Stimulated activated CD8-positive, alpha-beta memory T cell treated with anti-CD3 and anti-CD28 coated beads, Interleukin-12 subunit alpha, Interleukin-12 subunit beta, amount 100 ng/mL, for 24 hours (primary cell): ENCODE data around the gene HPCAL1.

Experiments
- DNase-seq: peaks from one replicate; pipeline ENCODE4 v3.0.0-alpha.2; 2020; ENCODE audit errors: extremely low read depth

HPCAL1 gene

DNA sequence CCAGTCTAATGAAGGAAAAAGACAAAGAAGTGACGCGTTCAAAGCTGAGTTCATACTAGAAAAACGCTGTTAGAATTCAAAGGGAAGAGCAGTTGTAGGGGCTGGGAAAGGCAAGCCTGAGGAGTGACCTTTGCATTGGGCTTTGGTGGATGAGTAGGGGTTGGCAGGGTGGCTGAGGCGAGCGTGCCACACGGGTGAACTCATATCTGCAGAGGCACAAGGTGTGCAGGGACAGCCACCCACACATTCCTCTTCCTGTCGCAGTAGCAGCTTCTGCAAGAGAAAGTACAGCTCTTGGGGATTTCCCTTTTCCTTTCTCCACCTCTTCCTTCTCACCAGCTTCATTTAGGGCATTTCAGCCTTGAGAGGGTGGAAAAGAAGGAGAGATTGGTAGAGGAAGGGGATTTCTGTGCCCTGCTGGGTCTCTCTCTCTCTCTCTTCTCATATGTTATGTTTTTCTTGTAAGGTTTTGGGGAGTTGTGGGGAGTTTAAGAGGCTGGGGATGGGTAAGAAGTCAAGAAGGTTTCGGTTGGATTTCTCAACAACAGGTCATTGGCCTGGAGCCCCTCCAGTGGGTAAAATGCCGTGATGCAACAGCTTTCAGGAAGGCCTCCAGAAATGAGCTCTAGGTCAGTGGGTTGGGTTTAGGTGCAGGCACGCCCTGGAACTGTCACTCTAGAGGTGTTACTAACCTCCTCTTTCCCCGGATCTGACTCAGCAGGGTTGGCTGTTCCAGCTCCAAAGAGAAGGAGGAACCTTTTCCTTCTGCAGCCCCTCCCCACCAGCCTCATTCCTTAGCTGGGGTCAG lies 105.3 kb downstream of the HPCAL1 start:
- DNase-seq = peak; percentile 36

DNA sequence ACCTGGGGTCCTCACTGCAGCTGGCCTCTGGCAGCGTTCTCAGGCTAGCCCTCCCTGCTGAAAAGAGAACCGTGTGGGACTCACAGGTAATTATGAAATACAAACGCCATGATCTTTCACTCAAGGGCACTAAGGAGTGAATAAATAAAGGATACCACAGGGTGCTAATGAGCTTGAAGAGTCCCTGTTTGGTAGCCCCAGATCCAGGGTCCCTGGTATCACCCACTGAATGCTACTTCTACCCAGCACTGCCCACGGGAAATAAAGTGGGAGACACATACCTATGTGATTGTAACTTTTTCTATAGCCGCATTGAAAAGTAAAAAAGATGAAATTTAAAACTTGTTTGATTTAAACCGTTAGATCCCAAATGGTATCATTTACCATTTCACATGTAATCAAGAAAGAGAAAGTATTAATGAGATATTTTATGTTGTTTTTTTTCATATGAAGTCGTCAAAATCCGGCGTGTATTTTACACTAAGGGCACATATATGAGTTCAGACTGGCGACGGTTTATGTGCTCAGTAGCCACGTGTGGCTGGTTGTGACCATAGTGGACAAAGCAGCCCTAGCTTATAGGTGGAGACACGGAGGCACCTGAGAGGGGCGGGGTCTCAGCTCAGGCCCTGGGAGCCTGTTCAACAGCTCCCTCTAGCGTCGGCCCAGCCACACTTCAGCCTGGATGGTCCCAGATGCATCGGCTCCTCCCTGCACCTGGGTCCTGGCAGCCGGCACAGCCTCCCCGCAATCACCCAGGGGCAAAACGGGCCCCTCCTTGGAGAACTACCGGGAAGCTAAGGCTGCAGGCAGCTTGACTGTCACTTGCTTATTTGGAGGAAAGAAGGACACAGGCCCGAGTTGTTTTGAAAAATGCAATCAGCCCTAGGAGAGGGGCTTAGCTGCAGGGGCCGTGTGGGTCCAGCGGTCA lies 106.2 kb downstream of the HPCAL1 start:
- peak; percentile 47 for DNase-seq

DNA sequence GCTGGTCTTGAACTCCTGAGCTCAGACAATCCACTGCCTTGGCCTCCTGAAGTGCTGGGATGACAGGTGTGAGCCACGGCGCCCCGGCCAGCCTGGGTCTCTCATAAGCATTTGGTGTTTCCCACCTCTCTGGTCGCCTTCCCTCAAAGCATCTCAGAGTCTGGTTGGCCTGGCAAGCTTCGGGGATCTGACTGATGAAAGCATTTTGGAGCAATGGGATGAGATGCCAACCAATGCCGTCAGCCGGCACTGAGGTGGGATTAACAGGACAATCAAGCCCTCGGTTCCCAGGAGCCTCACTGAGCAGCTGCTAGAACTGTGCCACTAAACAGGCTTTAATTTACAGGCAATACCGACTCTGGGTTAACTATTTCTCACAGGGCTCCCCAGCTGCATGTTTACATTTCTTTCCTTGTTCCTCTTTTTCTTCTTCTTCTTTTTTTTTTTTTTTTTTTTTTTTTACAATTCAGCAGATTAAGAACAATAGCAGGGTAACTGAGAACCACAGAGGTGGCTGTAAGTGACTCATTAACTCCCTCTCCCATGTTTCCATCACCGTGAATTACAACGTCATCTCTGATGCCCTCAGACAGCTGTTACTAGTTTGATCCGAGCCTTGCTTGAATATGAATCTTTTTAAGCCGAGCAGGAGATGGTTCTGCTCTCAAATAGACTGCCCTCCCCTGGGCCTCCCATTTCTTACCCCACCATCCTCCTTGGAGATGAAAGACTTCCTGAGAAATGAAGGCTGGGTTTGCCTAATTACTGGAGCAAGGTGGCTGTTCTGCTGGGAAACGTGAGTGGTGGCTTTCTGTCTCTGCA lies 107.5 kb downstream of the HPCAL1 start:
- no peak for DNase-seq

DNA sequence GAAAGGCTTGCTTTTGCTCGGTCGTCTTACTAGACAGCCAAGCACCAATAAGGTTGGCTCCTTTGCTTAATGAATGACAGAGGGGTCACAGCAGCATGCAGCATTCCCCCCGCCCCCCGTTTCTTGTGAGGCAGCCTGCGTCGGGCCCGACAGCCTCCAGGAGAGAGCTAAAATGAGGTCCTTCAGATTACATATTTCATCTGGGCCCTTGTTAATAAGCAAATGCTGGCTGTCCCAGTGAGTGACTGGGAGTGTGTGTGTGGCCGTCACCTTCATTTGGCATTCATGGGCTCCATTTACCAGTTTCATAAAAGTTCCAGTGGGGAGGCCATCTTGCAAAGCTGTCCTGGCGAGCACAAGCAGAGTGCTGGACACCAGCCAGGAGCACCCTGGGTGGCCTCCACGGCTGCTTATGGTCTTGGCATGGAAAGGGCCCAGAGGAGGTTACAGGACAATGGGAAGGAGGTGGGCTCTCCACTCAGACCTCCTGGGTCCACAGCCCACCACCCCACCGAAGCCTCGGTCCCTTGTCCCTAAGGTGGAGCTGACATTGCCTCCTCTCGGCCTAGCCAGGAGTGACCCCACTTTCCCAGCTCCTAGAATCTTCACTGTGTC lies 108.2 kb downstream of the HPCAL1 start:
- no peak for DNase-seq

DNA sequence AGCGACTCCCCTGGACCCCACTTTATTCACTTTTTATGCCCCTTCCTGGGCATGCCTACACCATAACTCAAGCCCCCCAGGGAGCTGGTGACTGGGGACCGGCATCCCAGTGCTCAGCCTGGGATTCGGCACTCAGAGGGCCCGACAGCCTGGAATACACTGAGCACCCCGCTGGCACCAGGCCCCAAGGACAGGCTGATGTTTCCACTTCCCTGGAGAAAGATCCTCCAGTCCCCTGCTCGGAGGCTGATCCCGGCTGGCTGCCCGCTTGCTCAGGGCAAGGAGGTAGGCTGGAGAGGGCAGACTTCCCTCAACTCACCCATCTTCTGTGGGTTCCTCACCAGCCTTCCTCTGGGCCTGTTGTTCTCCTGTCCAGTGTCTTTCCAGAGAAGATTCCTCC lies 108.9 kb downstream of the HPCAL1 start:
- DNase-seq = no peak

DNA sequence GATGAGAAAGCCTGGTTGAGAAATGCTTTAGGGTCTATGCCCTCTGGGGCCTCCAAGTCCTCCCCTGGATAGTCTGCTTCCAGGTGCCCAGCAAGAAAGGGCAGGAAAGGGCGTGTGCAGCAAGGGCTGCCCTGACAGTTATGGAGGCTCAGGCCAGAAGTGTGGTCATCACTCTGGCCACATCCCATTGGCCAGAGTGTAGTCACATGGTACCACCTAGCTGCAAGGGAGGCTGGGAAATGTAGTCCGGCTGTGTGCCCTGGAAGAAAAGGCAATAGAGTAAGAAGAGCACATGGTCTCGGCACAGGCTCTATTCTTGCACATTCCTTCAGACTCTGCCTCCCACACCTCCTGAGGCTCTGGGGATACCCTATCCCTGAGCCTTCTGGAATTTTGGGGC lies 109.7 kb downstream of the HPCAL1 start:
- DNase-seq = no peak

DNA sequence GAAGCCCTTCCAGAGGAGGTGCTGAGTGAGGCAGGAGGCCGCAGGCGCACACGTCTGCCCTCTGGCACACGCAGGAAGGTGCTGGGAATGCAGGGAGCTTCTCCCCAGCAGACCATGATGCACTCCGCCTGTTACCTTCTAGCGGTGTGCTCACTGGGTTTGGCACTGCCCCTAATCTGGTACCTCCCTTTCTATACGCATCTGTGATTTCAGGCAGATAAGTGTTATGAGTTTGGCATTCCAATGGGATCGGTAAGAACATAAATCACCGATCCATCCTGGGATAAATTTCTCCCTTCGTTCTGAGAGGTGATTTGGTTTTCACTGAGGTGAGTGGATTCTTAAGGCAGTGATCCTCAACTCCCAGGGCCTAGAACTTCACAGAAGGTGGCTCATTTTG lies 110.8 kb downstream of the HPCAL1 start:
- no peak for DNase-seq

DNA sequence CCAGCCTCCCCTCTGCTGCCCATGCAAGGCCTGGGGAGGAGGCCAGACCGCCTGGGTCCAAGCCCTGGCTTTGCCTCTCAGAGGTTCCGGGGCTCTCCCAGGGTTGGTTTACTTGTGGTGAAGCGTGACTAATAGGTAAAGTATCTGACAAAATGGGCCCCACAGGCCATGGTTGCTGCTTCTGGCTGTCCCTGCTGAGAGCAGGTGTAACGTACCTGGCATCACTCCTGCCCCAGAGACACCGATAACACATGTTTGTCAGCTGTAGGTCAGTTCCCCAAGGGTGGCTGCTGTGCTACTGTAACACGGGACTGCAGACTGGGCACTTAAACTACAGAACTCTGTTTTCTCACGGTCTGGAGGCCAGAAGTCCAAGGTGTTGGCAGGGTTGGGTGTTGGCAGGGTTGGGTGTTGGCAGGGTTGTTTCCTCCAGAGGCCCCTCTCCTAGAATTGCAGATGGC lies 111.3 kb downstream of the HPCAL1 start:
- DNase-seq = no peak

DNA sequence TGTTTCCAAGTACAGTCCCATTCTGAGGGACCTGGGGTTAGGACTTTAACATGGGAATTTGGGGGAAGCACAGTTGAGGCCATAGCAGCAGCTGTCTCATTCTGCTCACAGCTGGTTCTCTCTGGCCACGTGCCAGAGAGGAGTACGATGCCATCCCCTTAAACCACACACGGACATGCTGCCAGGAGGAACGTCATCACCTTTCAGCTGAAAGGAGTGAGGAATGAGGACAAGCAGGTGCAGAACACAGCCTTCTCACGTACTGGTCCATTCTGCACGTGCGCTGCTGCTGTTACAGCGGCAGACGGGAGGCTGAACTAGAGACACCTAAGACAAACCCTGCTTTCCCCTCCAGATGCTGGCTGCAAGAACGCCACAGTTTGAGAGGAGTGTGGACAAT lies 111.9 kb downstream of the HPCAL1 start:
- no peak for DNase-seq

DNA sequence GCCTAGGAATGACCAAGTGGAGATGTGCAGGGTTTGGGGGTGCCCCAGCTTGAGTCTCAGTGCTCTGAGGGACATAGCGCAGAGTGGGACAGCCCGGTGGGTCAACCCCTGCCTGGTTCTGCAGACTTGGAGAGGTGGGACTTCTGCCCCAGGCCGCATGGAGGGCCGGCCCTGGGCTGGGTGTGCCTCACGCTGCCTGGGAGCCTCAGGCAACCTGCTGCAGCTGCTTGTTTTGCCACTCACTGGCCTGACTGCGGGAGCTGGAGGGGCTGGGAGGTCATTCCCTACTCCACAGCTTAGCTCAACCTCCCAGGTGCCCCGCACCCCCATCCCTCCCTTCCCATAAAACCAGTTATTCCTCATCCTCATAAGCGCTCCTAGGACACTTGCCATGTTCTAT lies 112.3 kb downstream of the HPCAL1 start:
- DNase-seq = no peak

DNA sequence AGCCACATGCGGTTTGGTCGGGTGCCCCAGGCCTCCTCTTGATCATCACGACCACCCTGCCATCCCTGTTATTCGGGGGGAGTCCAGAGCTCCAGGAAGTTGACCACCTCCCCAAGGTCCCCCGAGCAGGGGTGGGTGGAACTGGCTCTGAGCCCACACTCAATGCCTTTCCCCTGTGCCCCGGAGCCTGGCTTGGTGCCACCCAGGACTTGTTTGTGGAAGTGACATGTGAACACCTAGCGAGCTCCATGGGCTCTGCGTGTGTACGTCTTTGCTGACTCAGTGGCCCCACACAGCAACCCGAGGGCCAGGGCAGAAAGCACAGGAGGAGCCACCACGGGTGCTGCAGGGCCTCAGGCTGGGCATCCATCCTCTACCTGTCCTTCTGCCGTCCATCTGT lies 112.9 kb downstream of the HPCAL1 start:
- no peak for DNase-seq

DNA sequence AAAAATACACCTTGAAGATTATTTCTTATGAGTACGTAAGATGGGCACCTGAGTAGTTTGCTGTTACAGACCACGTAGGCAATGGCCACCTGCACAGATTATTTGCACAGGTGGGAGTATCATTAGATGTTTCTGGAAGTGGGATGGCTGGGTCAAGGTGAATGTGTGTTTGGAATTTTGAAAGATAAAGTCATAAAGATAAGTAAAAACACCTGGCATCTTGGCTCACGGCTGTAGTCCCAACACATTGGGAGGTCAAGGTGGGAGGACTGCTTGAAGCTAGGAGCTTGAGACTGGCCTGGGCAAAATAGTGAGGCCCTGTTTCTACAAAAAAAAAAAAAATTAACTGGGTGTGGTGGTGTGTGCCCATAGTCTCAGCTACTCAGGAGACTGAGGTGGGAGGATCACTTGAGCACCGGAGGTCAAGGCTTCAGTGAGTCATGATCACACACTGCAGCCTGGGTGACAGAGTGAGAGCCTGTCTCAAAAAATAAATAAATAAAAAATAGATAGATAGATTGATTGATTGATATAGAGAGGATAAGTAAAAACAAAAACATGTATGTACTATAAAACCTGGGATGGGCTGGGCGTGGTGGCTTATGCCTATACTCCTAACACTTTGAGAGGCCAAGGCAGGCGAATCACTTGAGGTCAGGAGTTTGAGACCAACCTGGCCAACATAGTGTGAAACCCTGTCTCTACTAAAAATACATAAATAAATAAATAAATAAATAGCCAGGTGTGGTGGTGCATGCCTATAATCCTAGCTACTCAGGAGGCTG lies 115.0 kb downstream of the HPCAL1 start:
- no peak for DNase-seq

DNA sequence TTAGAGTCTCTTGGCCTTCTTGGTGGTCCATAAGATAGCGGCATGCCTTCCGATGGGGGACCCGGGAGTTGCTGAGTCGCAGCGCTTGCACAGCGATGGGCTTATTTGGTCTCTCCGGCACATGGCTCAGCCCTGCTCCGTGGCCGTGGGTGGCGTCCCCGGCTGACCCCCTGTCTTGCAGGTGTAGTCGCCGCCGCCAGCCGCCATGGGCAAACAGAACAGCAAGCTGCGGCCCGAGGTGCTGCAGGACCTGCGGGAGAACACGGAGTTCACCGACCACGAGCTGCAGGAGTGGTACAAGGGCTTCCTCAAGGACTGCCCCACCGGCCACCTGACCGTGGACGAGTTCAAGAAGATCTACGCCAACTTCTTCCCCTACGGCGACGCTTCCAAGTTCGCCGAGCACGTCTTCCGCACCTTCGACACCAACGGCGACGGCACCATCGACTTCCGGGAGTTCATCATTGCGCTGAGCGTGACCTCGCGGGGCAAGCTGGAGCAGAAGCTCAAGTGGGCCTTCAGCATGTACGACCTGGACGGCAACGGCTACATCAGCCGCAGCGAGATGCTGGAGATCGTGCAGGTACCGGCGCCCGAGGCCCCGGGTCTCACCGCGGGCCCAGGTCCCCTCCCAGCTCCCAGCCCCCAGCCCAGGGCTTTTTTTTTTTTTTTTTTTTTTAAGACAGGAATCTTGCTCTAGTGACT lies 117.0 kb downstream of the HPCAL1 start:
- DNase-seq = no peak

DNA sequence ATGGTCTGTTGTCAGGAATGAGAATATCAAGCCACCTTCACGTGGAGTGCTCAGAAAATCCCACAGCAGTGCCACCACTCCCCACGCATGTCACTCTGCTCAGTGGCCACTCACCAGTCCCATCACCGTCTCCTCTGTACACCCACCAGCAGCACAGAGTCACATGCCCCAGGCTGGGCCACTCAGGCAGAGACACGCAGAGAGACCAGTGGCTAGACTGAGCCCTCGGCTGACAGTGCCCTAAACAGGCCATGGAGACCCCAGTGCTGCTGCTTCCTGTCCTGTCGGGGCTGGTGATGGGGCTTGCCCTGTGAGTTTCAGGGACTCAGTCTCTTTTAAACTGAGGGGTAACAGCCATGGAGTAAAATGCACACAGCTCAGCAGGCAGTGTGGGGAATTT lies 119.5 kb downstream of the HPCAL1 start:
- no peak for DNase-seq

DNA sequence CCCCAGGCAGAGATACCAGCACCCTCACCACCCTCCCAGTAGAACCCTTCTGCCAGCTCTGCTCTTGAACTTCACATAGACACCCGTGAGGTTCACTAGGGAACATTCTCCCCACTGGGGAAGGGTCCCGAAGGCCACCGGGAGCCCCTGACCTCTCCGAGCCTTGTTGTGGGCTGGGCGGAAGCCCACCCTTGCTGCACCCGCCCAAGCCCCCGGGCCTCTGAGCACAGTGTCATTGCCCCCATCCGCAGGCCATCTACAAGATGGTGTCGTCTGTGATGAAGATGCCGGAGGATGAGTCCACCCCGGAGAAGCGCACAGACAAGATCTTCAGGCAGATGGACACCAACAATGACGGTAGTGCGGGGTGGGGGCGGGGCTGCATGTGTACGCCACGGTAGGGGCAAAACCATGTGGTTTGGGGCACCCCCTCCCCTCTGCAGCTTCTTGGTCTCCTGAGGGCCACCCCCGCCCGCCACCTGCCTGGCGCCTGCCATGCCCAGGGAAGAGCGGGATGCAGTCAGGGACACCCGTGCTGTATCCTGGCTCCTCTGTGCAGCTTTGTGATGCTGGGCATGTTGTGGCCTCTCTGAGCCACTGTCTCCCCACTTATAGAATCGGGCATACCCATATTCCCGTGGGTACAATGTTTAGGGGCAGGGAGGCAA lies 120.2 kb downstream of the HPCAL1 start:
- no peak for DNase-seq

DNA sequence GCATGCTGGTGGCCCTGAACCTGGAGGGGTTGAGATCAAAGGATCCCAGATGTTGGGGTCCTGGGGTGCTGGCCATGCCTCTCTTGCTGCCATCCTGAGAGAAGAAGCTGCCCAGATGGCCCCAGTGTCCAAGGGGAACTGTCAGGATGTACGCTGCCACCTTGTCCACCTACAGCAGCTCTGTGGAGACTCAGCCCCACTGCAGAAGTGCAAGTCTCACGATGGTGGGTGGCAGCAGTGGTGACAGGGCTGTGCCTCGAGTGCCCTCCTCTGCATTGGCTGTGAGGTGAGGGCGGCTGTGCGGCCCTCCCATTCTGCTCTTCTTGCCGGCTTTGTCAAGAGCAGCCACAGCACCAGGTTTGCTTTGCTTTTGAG lies 120.7 kb downstream of the HPCAL1 start:
- no peak for DNase-seq

DNA sequence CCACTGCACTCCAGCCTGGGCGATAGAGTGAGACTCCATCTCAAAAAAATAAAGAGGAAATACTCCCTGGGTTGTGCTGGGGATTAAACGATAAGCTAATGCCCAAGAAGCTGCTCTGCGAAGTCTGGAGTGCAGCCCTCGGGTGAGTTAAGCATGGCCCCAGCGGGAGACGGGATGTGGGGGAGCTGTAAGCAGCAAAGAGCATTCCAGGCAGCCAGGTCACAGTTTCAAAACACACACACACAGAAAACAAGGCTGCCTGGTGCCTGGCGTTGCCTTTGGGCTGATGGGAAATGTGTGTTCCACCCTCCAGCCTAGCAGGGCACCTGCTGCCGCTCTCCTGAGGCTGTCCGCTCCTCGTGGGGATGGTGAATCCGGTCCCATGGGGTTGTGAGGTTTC lies 121.3 kb downstream of the HPCAL1 start:
- no peak for DNase-seq

DNA sequence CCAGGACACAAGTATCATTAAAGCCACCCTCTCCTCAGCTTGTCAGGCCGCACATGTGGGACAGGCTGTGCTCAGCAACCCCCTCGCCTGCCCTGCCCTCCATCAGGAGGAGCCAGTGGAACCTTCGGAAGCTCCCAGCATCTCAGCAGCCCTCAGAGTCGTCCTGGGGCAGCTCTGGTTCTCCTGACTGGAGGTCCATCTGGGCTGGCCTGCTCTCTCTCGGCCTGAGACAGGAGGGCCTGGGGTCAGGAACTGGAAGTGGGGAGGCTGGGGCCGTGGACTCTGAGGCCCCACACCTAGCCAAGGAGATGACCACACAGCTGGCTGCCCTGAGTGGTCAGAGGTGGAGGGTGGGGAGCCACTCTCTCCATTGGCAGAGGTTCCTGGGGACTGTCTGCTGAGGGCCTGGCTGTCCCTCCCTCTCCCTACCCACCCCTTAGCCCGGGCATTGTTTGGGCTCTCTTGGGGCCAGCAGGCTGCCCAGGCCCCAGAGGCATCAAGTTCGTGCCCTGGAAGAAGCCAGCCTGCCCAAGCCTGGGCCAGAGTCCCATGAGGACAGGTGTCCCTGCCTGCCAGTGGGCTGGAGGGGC lies 122.3 kb downstream of the HPCAL1 start:
- no peak for DNase-seq

DNA sequence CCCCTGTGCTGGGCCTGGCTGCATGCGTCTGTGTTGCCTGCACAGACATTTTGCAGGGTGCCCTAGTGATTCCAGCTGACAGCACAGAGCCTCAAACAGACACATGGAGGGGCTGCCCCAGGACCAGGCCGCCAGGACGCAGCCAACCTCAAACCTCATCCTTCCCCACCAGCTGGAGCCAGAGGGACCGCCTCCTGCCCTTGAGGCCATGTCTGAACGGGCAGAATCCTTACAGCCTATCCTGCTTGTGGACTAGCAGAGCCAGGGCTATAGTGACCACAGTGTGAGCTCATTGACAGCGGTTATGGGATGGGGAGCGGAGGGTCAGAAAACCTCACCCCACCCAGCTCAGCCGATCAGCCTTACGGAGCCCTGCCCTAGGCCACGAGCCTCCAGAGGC lies 123.0 kb downstream of the HPCAL1 start:
- no peak for DNase-seq
